Mammary epithelial cell (primary cell): ENCODE measurements around the gene ITGB3BP.

Experiments used
- CTCF ChIP-seq, 2 donors: IDR thresholded peaks in 1 of 2; conservative IDR thresholded peaks in 1 of 2; 2 replicates each; pipeline ENCODE4 v1.5.1; 2011 to 2012; ENCODE audit warnings: inconsistent platforms in 2 of 2, low read length in 2 of 2, mild to moderate bottlenecking in 2 of 2, control low read depth in 1 of 2, low read depth in 1 of 2; ENCODE audit not compliant: insufficient read depth in 1 of 2; ENCODE audit errors: extremely low read depth in 1 of 2
- EZH2 ChIP-seq: IDR thresholded peaks from 2 replicates; pipeline ENCODE4 v1.6.1; 2012; ENCODE audit warnings: low read length, inconsistent platforms, borderline replicate concordance

GRCh38 chr1:63532727-63533126 lies 9.7 kb upstream of the ITGB3BP start:
- TF ChIP-seq CTCF (conservative IDR thresholded peaks at IDR 0.05 in 1 of 2, IDR thresholded peaks at IDR 0.05 in 1 of 2; ENCODE audit: extremely low read depth in 1 of 2, insufficient read depth in 1 of 2, low read depth in 1 of 2, low read length in 2 of 2) (no peak), EZH2 (no peak)
